Ramos (cell line): Measurements from ENCODE around the gene MRPL28.

Experiments
- in situ Hi-C: fragments of 300-500 bp; cut with MboI; formaldehyde crosslinking; loops from one replicate; pipeline ENCODE4 v1.14.3; 2022; ENCODE audit warnings: low sequenced_read_pairs; ENCODE audit not compliant: unreplicated experiment

Gene MRPL28

DNA sequence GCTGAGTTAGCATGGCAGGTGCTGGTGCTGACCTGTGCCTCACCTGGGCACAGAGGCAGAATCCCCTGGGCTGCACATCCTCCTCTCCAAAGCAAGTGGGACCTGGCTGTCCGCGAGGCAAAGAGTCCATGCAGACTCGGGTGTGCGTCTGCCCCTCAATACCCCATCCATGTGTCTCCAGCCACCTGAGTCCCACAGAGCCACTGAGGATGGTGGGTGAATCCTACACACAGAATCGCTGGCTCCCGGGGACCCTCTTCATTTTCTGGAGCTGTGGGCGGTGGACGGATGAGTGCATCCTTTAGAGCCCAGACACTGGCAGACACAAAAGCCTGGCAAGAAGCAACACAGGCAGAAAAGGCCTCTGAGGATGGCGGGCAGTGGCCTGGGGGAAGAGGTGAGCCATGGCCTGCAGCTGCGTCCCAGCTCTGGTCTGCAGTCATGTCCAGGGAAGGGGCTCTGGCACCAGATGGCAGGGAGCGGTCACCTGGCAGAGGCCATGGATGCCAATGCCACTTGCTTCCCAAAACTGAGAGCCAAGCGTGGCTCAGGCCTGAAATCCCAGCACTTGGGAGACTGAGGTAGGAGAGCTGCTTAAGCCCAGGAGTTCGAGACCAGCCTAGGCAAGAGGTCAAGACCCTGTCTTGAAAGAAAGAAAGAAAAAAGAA is 47.7 kb downstream of the MRPL28 start:
- in situ Hi-C loops, result no loop called here

DNA sequence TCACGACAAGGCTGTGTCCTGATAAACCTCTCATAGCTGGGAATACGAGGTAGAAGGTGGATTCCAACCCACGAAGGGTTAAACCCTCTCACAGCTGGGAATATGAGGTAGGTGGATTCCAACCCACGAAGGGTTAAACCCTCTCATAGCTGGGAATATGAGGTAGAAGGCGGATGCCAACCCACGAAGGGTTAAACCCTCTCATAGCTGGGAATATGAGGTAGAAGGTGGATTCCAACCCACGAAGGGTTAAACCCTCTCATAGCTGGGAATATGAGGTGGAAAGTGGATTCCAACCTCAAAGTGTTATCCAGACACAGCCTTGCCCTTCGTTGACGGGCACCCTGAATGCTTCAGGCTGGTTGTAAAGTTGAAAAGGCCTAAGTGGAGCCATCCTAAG is 48.8 kb downstream of the MRPL28 start:
- in situ Hi-C loops, result no loop called here

DNA sequence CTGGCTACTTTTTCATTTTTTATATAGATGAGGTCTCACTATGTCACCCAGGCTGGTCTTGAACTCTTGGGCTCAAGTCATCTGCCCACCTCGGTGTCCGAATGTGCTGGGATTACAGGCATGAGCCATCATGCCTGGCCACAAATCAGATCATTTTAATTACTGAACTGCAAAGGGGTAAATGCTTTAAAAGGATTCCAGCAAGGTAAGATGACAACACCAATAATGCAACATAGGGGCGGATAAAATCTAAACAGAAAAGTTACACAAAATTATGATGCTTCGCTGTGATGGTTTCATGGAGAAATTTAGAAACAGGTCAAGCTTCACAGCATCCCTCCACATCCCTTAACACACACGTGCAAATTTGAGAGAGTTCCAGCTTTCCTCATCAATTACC is 50.1 kb downstream of the MRPL28 start:
- in situ Hi-C loops, result no loop called here

DNA sequence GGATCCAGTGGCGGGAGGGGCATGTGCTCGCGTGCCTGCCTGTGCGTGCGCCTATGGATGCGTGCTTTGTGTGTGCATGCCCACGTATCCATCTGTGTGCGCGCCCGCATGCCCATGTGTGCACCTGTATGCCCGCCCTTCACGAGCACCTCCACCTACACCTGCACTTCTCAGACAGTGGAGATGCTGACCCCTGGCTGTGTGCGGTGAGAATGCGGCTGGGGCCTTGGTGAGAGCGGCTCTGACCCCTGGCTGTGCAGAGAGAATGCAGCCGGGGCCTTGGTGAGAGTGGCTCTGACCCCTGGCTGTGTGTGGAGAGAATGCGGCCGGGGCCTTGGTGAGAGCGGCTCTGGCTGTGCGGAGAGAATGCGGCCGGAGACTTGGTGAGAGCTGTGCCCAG is 51.7 kb downstream of the MRPL28 start:
- in situ Hi-C loops, result no loop called here

DNA sequence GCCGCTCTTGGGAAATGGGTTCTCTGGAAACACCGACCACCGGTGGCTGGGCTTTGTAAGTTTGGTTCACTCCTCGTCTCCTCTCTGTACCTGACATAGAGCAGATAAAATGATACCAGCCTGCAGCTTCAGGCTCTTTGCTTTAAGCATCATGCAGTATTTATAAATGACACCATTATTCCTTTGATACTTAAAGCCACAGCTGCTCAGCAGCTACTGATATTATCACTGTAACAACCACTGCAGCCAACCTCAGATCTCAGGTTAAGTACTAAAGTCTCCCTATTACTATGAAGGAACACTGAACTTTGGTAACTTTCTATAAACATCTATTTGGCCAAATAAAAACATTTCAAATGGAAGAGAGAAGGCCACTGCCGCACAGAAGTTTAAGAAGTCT is 52.8 kb downstream of the MRPL28 start:
- in situ Hi-C loops, result no loop called here
